ENCODE data around the gene DLGAP1.
"Not testable (repeated sequence)": the region's sequence is repeated elsewhere in the genome, so short reads cannot be mapped to it uniquely, and the experiment has no call there.

Gene DLGAP1

DNA sequence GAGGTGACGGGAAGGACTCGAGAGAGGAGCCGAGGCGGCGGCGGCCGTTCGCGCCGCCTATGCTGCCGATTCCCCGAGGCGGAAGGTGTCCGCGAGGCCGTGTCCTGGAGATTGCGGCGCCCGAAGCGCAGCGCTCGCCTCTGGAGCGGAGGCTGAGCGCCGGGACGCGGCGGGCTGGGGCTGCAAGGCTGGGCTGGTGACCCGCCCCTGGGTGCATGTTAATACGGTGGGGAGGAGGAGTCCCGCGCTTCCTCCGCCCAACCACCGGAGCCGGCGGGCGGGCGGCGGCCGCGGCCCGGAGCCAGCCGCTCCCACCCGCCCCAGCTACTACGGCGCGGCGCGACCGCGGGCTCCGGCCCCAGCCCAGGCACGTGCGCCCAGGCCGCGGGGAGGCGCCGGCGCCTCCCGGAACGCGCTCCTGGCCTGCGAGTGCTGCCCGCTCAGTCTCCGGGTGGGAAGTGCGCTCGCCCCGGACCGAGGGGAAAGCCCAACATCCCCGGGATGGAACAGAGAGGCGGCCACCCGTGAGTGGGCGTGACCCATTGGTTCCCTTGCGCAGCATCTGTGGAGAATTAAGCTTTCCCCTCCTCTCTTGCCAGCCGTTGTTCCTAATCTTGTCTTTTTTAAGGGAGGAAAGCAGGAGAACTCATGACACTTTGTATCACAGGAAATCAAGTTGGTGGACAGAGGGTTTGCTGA is at the start of gene DLGAP1:
Gene DLGAP1, minus strand, starts transcription at position 195 of the 699 bp plus-strand sequence.
- no peak for DNase-seq (ENCODE audit: low read depth in 1 of 2, low spot score in 1 of 2)

- DNase-seq (ENCODE audit: low read depth in 1 of 2, low spot score in 1 of 2), result not testable (repeated sequence)
Observed at GRCh38 chr18:4494703-4495284, 39.7 kb upstream of the DLGAP1 start.

DNA sequence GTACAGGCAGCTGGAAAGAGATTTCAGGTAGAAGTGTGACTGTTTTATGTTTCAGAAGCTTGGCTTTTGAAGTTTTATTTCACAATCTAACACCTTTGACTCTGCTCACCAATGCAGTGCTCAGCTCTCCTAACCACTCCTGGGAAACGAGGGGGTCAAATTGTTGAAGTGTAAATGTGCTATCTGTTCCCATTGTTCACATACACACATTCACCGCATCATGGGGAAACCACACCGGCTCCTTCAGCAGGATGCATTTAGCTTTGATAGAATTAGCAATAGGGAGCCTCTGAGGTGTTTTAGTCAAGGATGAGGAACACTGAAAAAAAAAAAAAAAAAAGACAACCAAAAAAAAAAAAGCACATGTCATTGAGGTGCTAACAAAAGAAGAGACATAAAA is 13.4 kb upstream of the DLGAP1 start:
- DNase-seq (ENCODE audit: low read depth in 1 of 2, low spot score in 1 of 2), result no peak

DNA sequence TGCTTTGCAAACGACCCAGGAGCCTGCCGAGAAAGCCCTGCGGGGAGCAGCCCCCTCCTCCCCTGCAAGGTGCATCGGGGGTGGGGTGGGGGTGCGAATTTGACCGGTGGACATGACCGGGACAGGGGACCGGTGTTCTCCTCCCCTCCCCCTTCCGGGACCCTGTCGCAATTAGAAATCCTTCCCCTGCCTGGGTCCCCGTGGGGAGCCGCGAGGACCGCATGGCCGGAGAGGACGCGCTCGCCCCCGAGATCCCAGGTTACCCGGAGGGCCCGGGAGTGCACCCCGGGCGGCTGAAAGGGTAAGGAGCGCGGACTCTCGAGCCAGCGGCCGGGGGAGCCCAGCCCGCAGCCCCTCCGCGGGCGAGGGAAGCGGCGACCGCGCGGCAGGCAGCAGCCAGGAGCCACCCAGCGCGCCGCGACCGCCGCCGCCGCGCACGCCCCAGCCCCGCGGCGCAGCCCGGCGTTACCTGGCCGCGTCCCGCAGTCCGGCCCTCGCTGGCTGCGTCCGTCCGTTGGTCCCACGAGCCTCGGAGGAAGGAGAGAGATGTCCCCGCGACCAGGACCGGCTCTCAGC is 482 bp downstream of the DLGAP1 start:
- DNase-seq (ENCODE audit: low read depth in 1 of 2, low spot score in 1 of 2), result no peak

- DNase-seq (ENCODE audit: low read depth in 1 of 2, low spot score in 1 of 2), result no peak
Observed at GRCh38 chr18:4453874-4454536, 1.1 kb downstream of the DLGAP1 start.

DNA sequence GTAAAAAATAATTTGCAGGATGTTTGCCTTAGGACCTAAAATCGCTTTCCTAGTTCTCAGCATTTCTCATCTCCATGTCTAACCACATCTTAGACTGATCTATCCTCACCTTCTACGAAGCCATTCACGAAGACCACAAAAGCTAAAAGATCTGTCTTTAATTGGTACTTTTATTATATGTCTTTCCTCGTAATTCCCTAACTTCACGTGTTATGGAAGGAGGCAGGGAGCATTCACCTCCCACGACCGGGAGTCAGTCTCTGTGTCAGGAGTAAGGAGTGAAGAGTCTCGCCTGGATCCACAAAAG is 1.6 kb downstream of the DLGAP1 start:
- no peak for DNase-seq (ENCODE audit: low read depth in 1 of 2, low spot score in 1 of 2)

DNA sequence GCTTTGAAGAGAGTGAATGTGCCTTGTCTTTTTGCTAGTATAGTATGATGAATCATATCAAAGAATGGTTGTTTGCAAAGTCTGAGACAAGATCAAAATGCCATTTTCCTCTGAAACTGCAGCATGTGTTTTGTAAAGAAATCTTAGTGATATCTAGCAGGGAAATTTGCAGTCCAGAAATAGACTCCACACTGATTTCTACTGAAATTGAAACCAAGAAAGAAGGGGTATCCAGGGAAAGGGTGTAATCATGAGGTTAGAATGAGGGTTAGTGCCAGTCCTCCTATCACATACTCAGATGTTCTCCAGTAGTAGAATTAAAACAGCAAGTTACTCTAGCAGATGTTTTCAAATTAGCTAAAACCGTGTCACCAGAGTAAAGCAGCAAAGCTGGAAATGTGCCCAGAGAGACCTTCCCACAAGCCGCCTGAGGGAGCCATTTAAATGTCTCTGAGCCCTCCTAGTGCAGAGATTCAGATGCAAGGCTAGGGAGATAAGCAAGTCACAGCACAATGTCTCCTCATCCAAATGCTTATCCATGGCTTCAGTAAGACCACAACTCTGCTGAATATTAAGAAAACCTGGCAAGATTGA is 4.9 kb downstream of the DLGAP1 start:
- no peak for DNase-seq (ENCODE audit: low read depth in 1 of 2, low spot score in 1 of 2)

DNA sequence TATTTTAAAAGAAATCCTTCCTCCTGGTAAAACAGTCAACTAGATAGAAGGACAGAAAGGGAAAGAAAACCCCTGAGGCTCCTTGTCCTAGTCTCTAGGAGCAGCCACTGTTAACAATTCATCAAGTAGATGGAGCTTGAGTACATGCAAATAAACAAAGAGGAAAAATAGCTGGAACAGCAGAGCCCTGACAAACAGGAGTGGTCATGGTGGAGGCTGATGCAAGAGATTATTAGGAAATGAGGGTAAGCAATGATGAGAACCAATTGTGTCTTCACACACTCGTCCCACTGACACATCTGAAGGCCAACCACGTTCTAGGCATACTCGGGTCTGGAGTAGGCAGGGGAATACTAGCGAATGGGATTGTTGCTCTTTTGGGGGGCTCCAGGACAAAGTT is 9.2 kb downstream of the DLGAP1 start:
- no peak for DNase-seq (ENCODE audit: low read depth in 1 of 2, low spot score in 1 of 2)

GRCh38 chr18:4444306-4444705 is 10.8 kb downstream of the DLGAP1 start:
- DNase-seq (ENCODE audit: low read depth in 1 of 2, low spot score in 1 of 2), result no peak

- DNase-seq (ENCODE audit: low read depth in 1 of 2, low spot score in 1 of 2), result no peak
Observed at GRCh38 chr18:4441098-4441497, 14.0 kb downstream of the DLGAP1 start.

DNA sequence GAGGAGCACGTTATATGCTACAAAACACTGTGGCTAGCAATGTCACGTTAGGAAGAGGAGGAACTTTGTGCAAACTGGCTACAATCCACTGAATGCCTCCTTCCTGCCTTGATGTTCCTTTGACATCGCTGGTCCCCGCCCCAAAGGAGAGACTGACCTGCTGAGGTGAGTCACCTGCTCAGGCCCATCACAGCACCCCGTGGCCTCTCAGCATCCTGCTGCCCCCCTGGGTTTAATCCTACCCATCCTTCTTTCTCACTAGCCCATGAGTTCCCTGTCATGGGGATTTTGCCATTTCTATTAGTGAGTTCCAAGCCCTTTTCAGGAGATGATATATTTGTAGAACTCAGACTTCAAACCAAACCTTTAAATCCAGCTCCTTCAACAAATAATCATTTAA is 16.2 kb downstream of the DLGAP1 start:
- DNase-seq (ENCODE audit: low read depth in 1 of 2, low spot score in 1 of 2), result no peak

- no peak for DNase-seq (ENCODE audit: low read depth in 1 of 2, low spot score in 1 of 2)
Observed at GRCh38 chr18:4433717-4434116, 21.4 kb downstream of the DLGAP1 start.

DNA sequence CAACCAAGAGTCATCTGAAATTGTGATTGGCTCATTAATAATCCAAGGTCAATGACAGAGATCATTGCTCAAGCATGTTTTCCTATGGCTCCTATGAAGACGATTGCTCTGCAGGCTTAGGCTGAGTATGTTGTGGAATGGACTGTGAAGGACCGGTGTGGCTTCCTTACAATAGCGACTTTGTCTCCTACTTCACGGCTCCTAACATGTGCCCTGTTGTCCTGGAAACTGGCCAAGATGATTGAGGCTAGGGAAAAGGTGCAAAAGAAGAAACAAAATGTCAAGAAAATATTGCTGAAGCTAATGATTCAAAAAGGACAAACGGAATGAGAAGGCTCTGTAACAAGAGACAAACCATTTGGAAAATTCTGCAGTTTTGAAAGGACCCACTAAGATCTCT is 24.3 kb downstream of the DLGAP1 start:
- no peak for DNase-seq (ENCODE audit: low read depth in 1 of 2, low spot score in 1 of 2)

DNA sequence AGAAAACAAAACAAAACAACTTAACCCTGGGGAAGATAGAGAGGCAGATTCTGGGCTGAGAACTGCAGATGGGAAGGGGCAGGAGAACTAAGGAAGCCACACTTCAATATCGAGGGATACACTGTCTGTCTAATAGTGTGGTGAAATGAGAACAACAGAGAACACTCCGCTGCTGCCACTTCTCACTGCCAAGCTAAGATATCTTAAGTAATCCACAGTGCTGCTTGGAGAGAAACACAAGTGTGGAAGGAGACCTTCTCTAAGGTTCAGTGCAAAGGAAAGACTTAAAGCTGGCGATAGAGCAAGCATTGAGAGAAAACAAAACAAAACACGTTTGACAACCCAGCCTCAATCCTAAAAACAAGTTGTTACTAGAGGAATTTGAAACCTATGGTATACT is 37.4 kb downstream of the DLGAP1 start:
- no peak for DNase-seq (ENCODE audit: low read depth in 1 of 2, low spot score in 1 of 2)

DNA sequence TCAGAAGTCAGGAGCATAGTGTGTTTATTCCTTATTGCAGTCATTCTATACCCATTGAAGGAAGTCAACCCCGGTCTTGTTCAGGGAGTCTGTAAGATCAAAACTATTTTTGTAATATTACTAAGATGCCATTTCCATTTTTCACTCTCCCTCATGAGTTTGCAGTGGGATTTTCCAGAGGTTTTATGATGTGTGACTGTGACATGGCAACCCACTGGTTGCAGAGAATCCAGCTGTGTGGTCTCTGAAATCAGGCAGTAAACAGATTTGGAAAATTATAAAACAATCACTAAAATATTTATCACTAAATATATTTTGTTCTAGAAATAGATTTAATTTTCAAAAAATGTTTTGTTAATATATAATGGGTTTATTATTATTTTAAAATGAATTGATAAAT is 38.1 kb downstream of the DLGAP1 start:
- no peak for DNase-seq (ENCODE audit: low read depth in 1 of 2, low spot score in 1 of 2)

DNA sequence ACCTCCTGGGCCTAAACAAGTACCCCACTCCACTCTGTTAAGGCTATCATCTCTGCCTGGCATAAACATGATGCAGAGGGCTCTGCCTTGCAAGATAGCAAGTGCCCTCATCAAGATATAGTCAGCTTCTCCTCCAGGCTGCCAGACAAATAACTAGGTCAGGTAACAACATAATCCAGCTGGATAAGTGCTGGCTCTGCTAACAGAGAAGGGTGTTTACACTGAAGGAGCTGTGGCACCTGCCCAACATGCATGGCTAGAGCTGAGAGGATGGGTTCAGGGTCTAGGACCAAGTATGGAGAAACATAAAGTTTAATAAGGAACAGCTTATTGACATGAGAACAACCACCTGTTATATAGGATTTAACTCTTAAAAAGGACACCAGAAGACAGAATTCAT is 42.8 kb downstream of the DLGAP1 start:
- no peak for DNase-seq (ENCODE audit: low read depth in 1 of 2, low spot score in 1 of 2)

DNA sequence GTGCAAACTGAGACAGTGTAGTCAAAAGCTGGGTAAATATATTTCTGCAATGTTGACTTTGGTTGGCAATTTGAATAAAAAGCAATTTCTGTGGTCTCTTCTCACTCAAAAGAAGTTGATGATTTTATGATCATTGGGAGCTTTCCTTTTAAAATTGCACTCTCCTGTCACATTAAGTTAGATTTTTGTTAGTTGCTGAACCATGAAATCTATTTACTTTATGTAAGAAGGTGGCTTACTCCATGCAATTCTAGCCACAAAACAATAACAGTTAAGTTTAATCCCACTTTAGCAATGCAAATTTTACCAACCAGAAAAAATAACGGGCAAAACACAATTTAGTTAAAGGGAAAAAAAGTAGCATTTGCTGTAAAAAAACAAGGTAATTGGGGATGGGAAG is 48.3 kb downstream of the DLGAP1 start:
- no peak for DNase-seq (ENCODE audit: low read depth in 1 of 2, low spot score in 1 of 2)

DNA sequence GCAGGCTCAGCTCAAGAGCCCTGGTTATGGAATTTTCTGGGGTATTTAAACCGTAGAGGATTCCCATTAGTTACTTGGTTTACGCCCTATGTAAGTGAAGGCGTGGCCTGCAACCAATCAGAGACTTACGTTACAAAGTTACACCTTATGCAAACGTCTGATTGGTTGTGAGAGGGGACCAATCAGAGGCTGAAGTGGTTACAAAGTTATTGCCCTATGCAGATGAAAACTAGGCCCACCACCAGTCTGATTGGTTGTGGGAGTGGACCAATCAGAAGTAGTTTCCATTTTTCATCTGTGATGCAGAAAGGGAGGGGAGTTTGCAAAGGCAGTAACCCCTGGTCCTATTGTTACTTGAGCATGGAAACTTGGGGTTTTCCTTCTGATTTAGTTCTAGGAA is 49.1 kb downstream of the DLGAP1 start:
- DNase-seq (ENCODE audit: low read depth in 1 of 2, low spot score in 1 of 2), result no peak

DNA sequence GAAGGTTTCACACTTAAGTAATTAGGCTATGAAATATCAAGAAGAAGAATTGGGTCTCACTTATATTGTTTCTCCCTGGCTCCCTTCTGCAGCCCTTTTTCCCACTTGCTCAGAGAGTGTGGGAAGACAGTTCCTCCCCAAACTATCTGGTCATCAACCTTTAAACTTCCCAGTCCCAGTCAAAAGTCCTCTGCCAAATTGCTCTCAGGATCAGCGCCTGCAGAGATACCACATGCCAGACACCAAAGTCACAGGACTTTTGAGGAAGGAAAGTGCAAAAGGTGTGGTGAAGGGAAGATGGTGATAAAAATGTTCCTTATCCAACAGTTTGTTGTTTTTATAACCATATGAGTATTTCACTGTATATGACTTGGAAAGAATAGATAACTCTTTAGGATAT is 51.3 kb downstream of the DLGAP1 start:
- no peak for DNase-seq (ENCODE audit: low read depth in 1 of 2, low spot score in 1 of 2)

DNA sequence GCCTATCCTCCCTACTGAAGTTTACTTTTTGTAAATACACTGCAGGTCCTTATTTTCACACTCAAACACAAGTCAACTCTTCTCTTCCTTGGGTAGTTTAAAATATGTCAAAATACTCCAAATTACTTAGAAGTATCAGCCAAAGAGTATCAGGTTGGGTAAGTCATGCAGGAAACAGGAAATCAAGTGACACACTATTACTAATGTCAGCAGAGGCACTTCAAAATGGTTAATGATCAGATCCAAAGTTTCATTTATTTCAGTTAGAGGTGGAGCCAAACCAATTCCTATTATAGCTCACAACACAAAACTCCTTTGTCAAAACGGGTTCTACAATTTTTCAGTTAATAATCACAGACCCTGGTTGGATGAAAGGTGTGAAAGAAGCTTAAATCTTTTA is 54.2 kb downstream of the DLGAP1 start:
- no peak for DNase-seq (ENCODE audit: low read depth in 1 of 2, low spot score in 1 of 2)

DNA sequence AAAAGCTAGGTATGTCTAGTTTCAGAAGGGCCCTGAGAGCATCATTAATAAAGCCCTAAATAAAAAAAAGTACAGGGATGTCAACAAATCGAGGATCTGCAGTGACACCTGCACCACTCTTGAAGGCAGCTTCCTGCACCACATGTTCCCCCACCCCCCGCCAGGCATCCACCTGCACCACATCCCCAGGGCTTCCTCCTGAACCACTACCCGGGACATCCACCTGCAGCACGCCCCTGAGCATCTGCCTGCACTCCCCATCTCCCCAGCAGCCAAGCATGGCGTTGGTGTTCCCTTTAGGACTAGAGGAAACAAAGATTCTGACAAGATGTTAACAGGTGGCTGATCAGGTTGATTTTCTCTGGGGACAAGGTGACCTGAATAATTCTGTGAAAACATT is 55.2 kb downstream of the DLGAP1 start:
- no peak for DNase-seq (ENCODE audit: low read depth in 1 of 2, low spot score in 1 of 2)

DNA sequence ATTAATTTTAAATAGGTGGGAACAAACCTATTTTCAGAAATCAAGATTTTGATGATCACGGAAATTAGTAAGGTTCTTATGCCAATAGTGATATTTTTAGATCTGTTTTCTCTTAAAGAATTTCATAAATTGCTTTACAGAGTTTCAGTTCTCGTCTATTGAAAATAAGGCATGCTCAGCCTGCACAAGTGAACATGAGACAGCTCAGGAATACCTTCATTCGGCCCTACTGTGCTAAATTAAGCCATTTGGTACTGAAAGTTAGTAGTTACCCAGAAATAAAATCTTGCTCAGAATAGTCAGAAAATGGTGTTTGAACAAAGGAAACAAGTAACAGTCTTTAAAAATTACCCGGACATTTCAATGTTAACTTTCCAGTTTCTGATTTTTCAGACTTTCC is 60.4 kb downstream of the DLGAP1 start:
- DNase-seq (ENCODE audit: low read depth in 1 of 2, low spot score in 1 of 2), result no peak

All from activated CD4-positive, alpha-beta T cell treated with anti-CD3 and anti-CD28 coated beads, Interleukin-2, amount 50 U/mL, for 24 hours (primary cell).